HEK293 (cell line): ENCODE data around the gene COL1A1.
A peak's percentile ranks its signal among the peaks of the same experiment; 100 is the strongest.

ENCODE experiments used
- BCL11B ChIP-seq: fragments of 450-650 bp; formaldehyde crosslinking; IDR thresholded peaks from 2 replicates; pipeline ENCODE4 v1.5.1; 2016; ENCODE audit warnings: low read depth, missing biosample characterization, missing genetic modification characterization
- GLIS2 ChIP-seq: fragments of 450-650 bp; formaldehyde crosslinking; IDR thresholded peaks from 2 replicates; pipeline ENCODE4 v1.5.1; 2016; ENCODE audit warnings: missing biosample characterization, missing genetic modification characterization
- HOXA7 ChIP-seq: sonication (generic); formaldehyde crosslinking; IDR thresholded peaks from 2 replicates; pipeline ENCODE4 v1.8.1; 2022; ENCODE audit warnings: missing genetic modification reagents, borderline replicate concordance
- HOXC10 ChIP-seq: sonication (generic); formaldehyde crosslinking; IDR thresholded peaks from 2 replicates; pipeline ENCODE4 v1.8.1; 2023; ENCODE audit warnings: mild to moderate bottlenecking, missing genetic modification reagents
- INSM2 ChIP-seq: fragments of 450-650 bp; formaldehyde crosslinking; IDR thresholded peaks from 2 replicates; pipeline ENCODE4 v1.5.1; 2016; ENCODE audit warnings: missing biosample characterization, missing genetic modification characterization
- MZF1 ChIP-seq: fragments of 450-650 bp; formaldehyde crosslinking; IDR thresholded peaks from 2 replicates; pipeline ENCODE4 v1.5.1; 2017; ENCODE audit warnings: missing biosample characterization, missing genetic modification characterization, borderline replicate concordance
- RBAK ChIP-seq: fragments of 450-650 bp; formaldehyde crosslinking; IDR thresholded peaks from 2 replicates; pipeline ENCODE4 v1.5.1; 2016; ENCODE audit warnings: missing biosample characterization, missing genetic modification characterization
- SP3 ChIP-seq: fragments of 450-650 bp; formaldehyde crosslinking; IDR thresholded peaks from 2 replicates; pipeline ENCODE4 v1.5.1; 2016; ENCODE audit warnings: missing biosample characterization, missing genetic modification characterization
- YY1 ChIP-seq: fragments of 450-650 bp; formaldehyde crosslinking; IDR thresholded peaks from 2 replicates; pipeline ENCODE4 v1.5.1; 2018; ENCODE audit warnings: missing biosample characterization, missing genetic modification characterization
- ZBTB1 ChIP-seq: fragments of 450-650 bp; formaldehyde crosslinking; IDR thresholded peaks from 2 replicates; pipeline ENCODE4 v1.5.1; 2016; ENCODE audit warnings: missing biosample characterization, missing genetic modification characterization
- ZBTB17 ChIP-seq: fragments of 450-650 bp; formaldehyde crosslinking; IDR thresholded peaks from 2 replicates; pipeline ENCODE4 v1.5.1; 2016; ENCODE audit warnings: missing biosample characterization, missing genetic modification characterization
- ZBTB20 ChIP-seq: fragments of 450-650 bp; formaldehyde crosslinking; IDR thresholded peaks from 2 replicates; pipeline ENCODE4 v1.5.1; 2016; ENCODE audit warnings: missing biosample characterization, missing genetic modification characterization
- ZBTB21 ChIP-seq: fragments of 450-650 bp; formaldehyde crosslinking; IDR thresholded peaks from 2 replicates; pipeline ENCODE4 v1.5.1; 2017; ENCODE audit warnings: missing biosample characterization, missing genetic modification characterization
- ZBTB26 ChIP-seq: fragments of 450-650 bp; formaldehyde crosslinking; optimal IDR thresholded peaks from 2 replicates; pipeline ENCODE3; 2016; ENCODE audit warnings: missing biosample characterization, mild to moderate bottlenecking, missing genetic modification characterization
- ZEB2 ChIP-seq: fragments of 450-650 bp; formaldehyde crosslinking; IDR thresholded peaks from 2 replicates; pipeline ENCODE4 v1.5.1; 2016; ENCODE audit warnings: missing biosample characterization, missing genetic modification characterization
- ZFHX2 ChIP-seq: fragments of 450-650 bp; formaldehyde crosslinking; conservative IDR thresholded peaks from 2 replicates; pipeline ENCODE4 v1.5.1; 2016; ENCODE audit warnings: missing biosample characterization, missing genetic modification characterization
- ZIC2 ChIP-seq: fragments of 450-650 bp; formaldehyde crosslinking; IDR thresholded peaks from 2 replicates; pipeline ENCODE4 v1.5.1; 2016; ENCODE audit warnings: missing biosample characterization, missing genetic modification characterization
- ZNF114 ChIP-seq: fragments of 450-650 bp; formaldehyde crosslinking; IDR thresholded peaks from 2 replicates; pipeline ENCODE4 v1.5.0; 2017; ENCODE audit warnings: missing biosample characterization, missing genetic modification characterization
- ZNF148 ChIP-seq: fragments of 450-650 bp; formaldehyde crosslinking; IDR thresholded peaks from 2 replicates; pipeline ENCODE4 v1.5.0; 2017; ENCODE audit warnings: missing biosample characterization, missing genetic modification characterization, borderline replicate concordance
- ZNF157 ChIP-seq: fragments of 450-650 bp; formaldehyde crosslinking; IDR thresholded peaks from 2 replicates; pipeline ENCODE4 v1.5.1; 2016; ENCODE audit warnings: missing biosample characterization, missing genetic modification characterization
- ZNF16 ChIP-seq: fragments of 450-650 bp; formaldehyde crosslinking; IDR thresholded peaks from 2 replicates; pipeline ENCODE4 v1.5.1; 2016; ENCODE audit warnings: low read depth, missing biosample characterization, missing genetic modification characterization
- ZNF169 ChIP-seq: fragments of 450-650 bp; formaldehyde crosslinking; IDR thresholded peaks from 2 replicates; pipeline ENCODE4 v1.5.1; 2016; ENCODE audit warnings: missing biosample characterization, missing genetic modification characterization
- ZNF174 ChIP-seq: fragments of 450-650 bp; formaldehyde crosslinking; IDR thresholded peaks from 2 replicates; pipeline ENCODE4 v1.5.0; 2017; ENCODE audit warnings: missing biosample characterization, mild to moderate bottlenecking, missing genetic modification characterization
- ZNF184 ChIP-seq: fragments of 450-650 bp; IDR thresholded peaks from 2 replicates; pipeline ENCODE4 v1.5.1; 2018; ENCODE audit warnings: missing biosample characterization, mild to moderate bottlenecking, missing genetic modification characterization
- ZNF214 ChIP-seq: fragments of 450-650 bp; formaldehyde crosslinking; IDR thresholded peaks from 2 replicates; pipeline ENCODE4 v1.5.1; 2017; ENCODE audit warnings: missing biosample characterization, mild to moderate bottlenecking, missing genetic modification characterization, borderline replicate concordance
- ZNF292 ChIP-seq: fragments of 450-650 bp; formaldehyde crosslinking; IDR thresholded peaks from 2 replicates; pipeline ENCODE4 v1.5.1; 2016; ENCODE audit warnings: low read depth, missing biosample characterization, missing genetic modification characterization, borderline replicate concordance
- ZNF341 ChIP-seq: fragments of 450-650 bp; formaldehyde crosslinking; IDR thresholded peaks from 2 replicates; pipeline ENCODE4; 2016; ENCODE audit warnings: low read depth, missing biosample characterization, missing genetic modification characterization
- ZNF362 ChIP-seq: fragments of 450-650 bp; formaldehyde crosslinking; IDR thresholded peaks from 2 replicates; pipeline ENCODE4 v1.5.1; 2016; ENCODE audit warnings: missing biosample characterization, missing genetic modification characterization
- ZNF416 ChIP-seq: fragments of 450-650 bp; formaldehyde crosslinking; IDR thresholded peaks from 2 replicates; pipeline ENCODE4 v1.5.1; 2016; ENCODE audit warnings: missing biosample characterization, missing genetic modification characterization
- ZNF473 ChIP-seq: fragments of 450-650 bp; formaldehyde crosslinking; IDR thresholded peaks from 2 replicates; pipeline ENCODE4 v1.5.1; 2017; ENCODE audit warnings: missing biosample characterization, missing genetic modification characterization
- ZNF510 ChIP-seq: fragments of 450-650 bp; formaldehyde crosslinking; IDR thresholded peaks from 2 replicates; pipeline ENCODE4 v1.5.1; 2018; ENCODE audit warnings: mild to moderate bottlenecking, missing genetic modification characterization, missing biosample characterization; ENCODE audit not compliant: insufficient replicate concordance
- ZNF626 ChIP-seq: fragments of 450-650 bp; sonication (Bioruptor Pico); formaldehyde crosslinking; IDR thresholded peaks from 2 replicates; pipeline ENCODE4 v1.5.1; 2018; ENCODE audit warnings: missing biosample characterization, missing genetic modification characterization, inconsistent platforms
- ZNF658 ChIP-seq: fragments of 450-650 bp; formaldehyde crosslinking; IDR thresholded peaks from 2 replicates; pipeline ENCODE4; 2016; ENCODE audit warnings: missing biosample characterization, missing genetic modification characterization
- ZNF768 ChIP-seq: fragments of 450-650 bp; formaldehyde crosslinking; IDR thresholded peaks from 2 replicates; pipeline ENCODE4 v1.5.1; 2018; ENCODE audit warnings: missing biosample characterization, mild to moderate bottlenecking, missing genetic modification characterization
- ZSCAN16 ChIP-seq: fragments of 450-650 bp; formaldehyde crosslinking; IDR thresholded peaks from 2 replicates; pipeline ENCODE4 v1.5.1; 2016; ENCODE audit warnings: missing biosample characterization, missing genetic modification characterization

The COL1A1 gene

GRCh38 chr17:50139950-50140885 lies 61.2 kb downstream of the COL1A1 start (continued):
- TF ChIP-seq ZNF658 (tag by site-specific recombination) (no peak), ZNF184 (tag by site-specific recombination) (no peak), ZNF214 (tag by site-specific recombination) (no peak), ZBTB1 (tag by site-specific recombination) (no peak), HOXA7 (CRISPR knock-in tag) (no peak), ZNF768 (tag by site-specific recombination) (no peak), ZNF148 (no peak), RBAK (tag by site-specific recombination) (no peak), YY1 (tag by site-specific recombination) (no peak), ZBTB20 (tag by site-specific recombination) (no peak), ZNF114 (tag by site-specific recombination) (no peak), ZNF169 (tag by site-specific recombination) (no peak), ZNF362 (tag by site-specific recombination) (no peak), ZNF510 (no peak), ZNF292 (tag by site-specific recombination) (no peak), ZNF416 (no peak), ZFHX2 (tag by site-specific recombination) (0 out of 2 replicates have a peak, but pooled peaks have one; percentile 5), ZNF174 (tag by site-specific recombination) (no peak), MZF1 (no peak), ZBTB26 (tag by site-specific recombination) (no peak), BCL11B (no peak), INSM2 (tag by site-specific recombination) (no peak), ZNF341 (tag by site-specific recombination) (peak; percentile 68), GLIS2 (tag by site-specific recombination) (no peak), ZNF157 (tag by site-specific recombination) (no peak), HOXC10 (no peak), ZBTB17 (tag by site-specific recombination) (peak; percentile 98), ZSCAN16 (tag by site-specific recombination) (no peak), ZNF16 (tag by site-specific recombination) (no peak), ZIC2 (peak; percentile 95), SP3 (tag by site-specific recombination) (peak; percentile 69), ZNF626 (tag by site-specific recombination) (no peak), ZNF473 (tag by site-specific recombination) (no peak), ZBTB21 (tag by site-specific recombination) (0 out of 2 replicates have a peak, but pooled peaks have one; percentile 30), ZEB2 (tag by site-specific recombination) (peak; percentile 74)
